ENCODE data around the gene ESF1. TPM values are rescaled to one million over a fixed set of nuclear protein-coding genes. Genes with fewer than 3 reads are reported as not detected.

Gene ESF1
- total RNA-seq, 2 experiments from 2014 or later, result 10.1 to 13.5 TPM

DNA sequence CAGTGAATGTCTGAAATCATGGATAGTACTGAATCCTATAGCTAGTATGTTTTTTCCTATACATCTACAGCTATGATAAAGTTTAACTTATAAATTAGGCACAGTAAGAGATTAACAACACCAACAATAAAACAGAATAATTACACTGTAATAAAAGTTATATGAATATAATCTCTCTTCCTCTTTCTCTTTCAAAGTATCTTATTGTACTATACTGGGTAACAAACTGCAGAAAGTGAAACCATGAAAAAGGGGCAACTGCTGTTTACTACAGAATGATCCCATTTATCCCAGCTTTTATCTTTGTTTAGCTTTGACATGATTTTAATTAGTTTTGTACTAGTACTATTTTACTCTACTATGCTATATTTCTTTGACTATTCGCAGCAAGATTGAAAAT lies 25.8 kb downstream of the ESF1 start:
- Histone ChIP-seq H3K9me3 (ENCODE audit: low read length) (no peaks in the 10 kb centered on the region), H2AFZ (ENCODE audit: low read length) (no peak overlapping the region), H3K4me2 (ENCODE audit: low read length) (no peak overlapping the region), H3K9me2 (ENCODE audit: insufficient read depth, low read length) (no peaks in the 10 kb centered on the region), H3K4me3 (ENCODE audit: low read depth, low read length, poor library complexity, severe bottlenecking) (no peak overlapping the region), H3K79me2 (ENCODE audit: insufficient read depth, low read depth, low read length) (no peaks in the 10 kb centered on the region), H3K27ac (ENCODE audit: low read depth, low read length, poor library complexity, severe bottlenecking) (no peak overlapping the region), H3K36me3 (ENCODE audit: insufficient read depth, low read length) (peaks cover 79% of the 10 kb centered on the region), H4K20me1 (ENCODE audit: insufficient read depth, low read length) (no peaks in the 10 kb centered on the region), H3K4me1 (ENCODE audit: insufficient read depth, low read length, poor library complexity, severe bottlenecking) (no peaks in the 10 kb centered on the region)
- POLR2A ChIA-PET, result interaction anchor here (0.6 to 0.9 kb wide), 2 partner anchors 31 to 34 kb away, joined by 3 read pairs; no protein-coding TSS in a partner anchor
- CTCF ChIA-PET (ENCODE audit: unreplicated experiment), result no interaction called here
- no peak for DNase-seq (ENCODE audit: low spot score)
- BruUV-seq (replicated peaks), result no TSS peak
- intact Hi-C loops (cut with micrococcal nuclease; ENCODE audit: unreplicated experiment), result no loop called here
- no peak for TF ChIP-seq EZH2phosphoT487 (IDR thresholded peaks at IDR 0.05; ENCODE audit: borderline replicate concordance, low read depth, low read length)
- TF ChIP-seq, protein P1, sequence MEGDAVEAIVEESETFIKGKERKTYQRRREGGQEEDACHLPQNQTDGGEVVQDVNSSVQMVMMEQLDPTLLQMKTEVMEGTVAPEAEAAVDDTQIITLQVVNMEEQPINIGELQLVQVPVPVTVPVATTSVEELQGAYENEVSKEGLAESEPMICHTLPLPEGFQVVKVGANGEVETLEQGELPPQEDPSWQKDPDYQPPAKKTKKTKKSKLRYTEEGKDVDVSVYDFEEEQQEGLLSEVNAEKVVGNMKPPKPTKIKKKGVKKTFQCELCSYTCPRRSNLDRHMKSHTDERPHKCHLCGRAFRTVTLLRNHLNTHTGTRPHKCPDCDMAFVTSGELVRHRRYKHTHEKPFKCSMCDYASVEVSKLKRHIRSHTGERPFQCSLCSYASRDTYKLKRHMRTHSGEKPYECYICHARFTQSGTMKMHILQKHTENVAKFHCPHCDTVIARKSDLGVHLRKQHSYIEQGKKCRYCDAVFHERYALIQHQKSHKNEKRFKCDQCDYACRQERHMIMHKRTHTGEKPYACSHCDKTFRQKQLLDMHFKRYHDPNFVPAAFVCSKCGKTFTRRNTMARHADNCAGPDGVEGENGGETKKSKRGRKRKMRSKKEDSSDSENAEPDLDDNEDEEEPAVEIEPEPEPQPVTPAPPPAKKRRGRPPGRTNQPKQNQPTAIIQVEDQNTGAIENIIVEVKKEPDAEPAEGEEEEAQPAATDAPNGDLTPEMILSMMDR (conservative IDR thresholded peaks at IDR 0.05; ENCODE audit: low read length), result no peak

DNA sequence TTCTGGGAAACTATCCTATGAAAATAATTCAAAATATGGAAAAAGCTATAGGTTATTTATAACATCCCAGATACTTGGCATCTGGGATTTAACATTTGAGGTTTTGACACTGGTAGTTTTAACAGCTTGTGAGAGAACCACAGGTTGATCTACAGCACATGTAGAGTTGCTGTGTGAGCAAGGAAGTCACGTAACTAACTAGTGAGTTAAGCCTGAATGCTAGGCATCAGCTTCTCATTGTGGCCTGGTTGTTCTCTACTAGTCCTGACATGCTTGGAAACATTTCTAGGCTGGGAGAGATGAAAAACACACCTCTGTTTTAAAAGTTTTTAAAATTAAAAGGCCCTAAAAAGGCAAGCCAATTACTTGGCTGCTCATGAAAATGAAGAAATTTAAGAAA lies 28.2 kb downstream of the ESF1 start:
- H3K4me1 ChIP-seq (ENCODE audit: insufficient read depth, low read length, poor library complexity, severe bottlenecking), result no peaks in the 10 kb centered on the region
- intact Hi-C loops (cut with micrococcal nuclease; ENCODE audit: unreplicated experiment), result no loop called here
- no peaks in the 10 kb centered on the region for H4K20me1 ChIP-seq (ENCODE audit: insufficient read depth, low read length)
- no peak overlapping the region for H2AFZ ChIP-seq (ENCODE audit: low read length)
- no peak overlapping the region for H3K4me2 ChIP-seq (ENCODE audit: low read length)
- H3K4me3 ChIP-seq (ENCODE audit: low read depth, low read length, poor library complexity, severe bottlenecking), result no peak overlapping the region
- ChIA-PET CTCF (ENCODE audit: unreplicated experiment) (no interaction called here), POLR2A (interaction anchor here (0.5 to 1.6 kb wide), 5 partner anchors 15 to 631 kb away, joined by 3 to 4 read pairs (median 3); no protein-coding TSS in a partner anchor)
- H3K9me3 ChIP-seq (ENCODE audit: low read length), result no peaks in the 10 kb centered on the region
- no TSS peak for BruUV-seq (replicated peaks)
- no peak for TF ChIP-seq EZH2phosphoT487 (IDR thresholded peaks at IDR 0.05; ENCODE audit: borderline replicate concordance, low read depth, low read length)
- TF ChIP-seq, protein P1 (conservative IDR thresholded peaks at IDR 0.05; ENCODE audit: low read length), result no peak
- H3K27ac ChIP-seq (ENCODE audit: low read depth, low read length, poor library complexity, severe bottlenecking), result no peak overlapping the region
- DNase-seq (ENCODE audit: low spot score), result no peak
- H3K36me3 ChIP-seq (ENCODE audit: insufficient read depth, low read length), result peaks cover 65% of the 10 kb centered on the region
- no peaks in the 10 kb centered on the region for H3K79me2 ChIP-seq (ENCODE audit: insufficient read depth, low read depth, low read length)
- no peaks in the 10 kb centered on the region for H3K9me2 ChIP-seq (ENCODE audit: insufficient read depth, low read length)

DNA sequence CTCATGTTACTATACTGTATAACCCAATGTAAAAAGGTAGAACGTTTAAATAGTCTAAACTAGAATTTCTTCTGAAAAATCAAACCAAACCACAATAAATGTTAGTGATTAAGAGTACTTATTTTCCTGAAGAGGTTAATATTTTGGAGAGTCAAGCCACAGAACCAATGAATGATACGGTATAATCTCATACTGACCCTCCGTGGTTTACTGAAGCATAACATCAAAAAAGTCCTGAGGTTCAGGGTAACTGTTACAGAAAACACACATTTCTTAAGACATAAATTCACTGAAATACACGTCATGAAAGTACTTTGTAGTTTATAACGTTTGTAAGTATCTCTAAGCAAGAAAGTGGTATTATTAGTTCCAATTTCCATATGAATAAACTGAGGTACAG lies 28.9 kb downstream of the ESF1 start:
- CTCF ChIA-PET (ENCODE audit: unreplicated experiment), result no interaction called here
- no peak for DNase-seq (ENCODE audit: low spot score)
- no TSS peak for BruUV-seq (replicated peaks)
- Histone ChIP-seq H2AFZ (ENCODE audit: low read length) (no peak overlapping the region), H3K36me3 (ENCODE audit: insufficient read depth, low read length) (peaks cover 69% of the 10 kb centered on the region), H3K4me2 (ENCODE audit: low read length) (no peak overlapping the region), H3K4me3 (ENCODE audit: low read depth, low read length, poor library complexity, severe bottlenecking) (no peak overlapping the region), H3K9me3 (ENCODE audit: low read length) (no peaks in the 10 kb centered on the region), H3K9me2 (ENCODE audit: insufficient read depth, low read length) (no peaks in the 10 kb centered on the region), H4K20me1 (ENCODE audit: insufficient read depth, low read length) (no peaks in the 10 kb centered on the region), H3K4me1 (ENCODE audit: insufficient read depth, low read length, poor library complexity, severe bottlenecking) (no peaks in the 10 kb centered on the region), H3K27ac (ENCODE audit: low read depth, low read length, poor library complexity, severe bottlenecking) (no peak overlapping the region), H3K79me2 (ENCODE audit: insufficient read depth, low read depth, low read length) (no peaks in the 10 kb centered on the region)
- intact Hi-C loops (cut with micrococcal nuclease; ENCODE audit: unreplicated experiment), result no loop called here
- TF ChIP-seq, protein P1 (conservative IDR thresholded peaks at IDR 0.05; ENCODE audit: low read length), result no peak
- TF ChIP-seq EZH2phosphoT487 (IDR thresholded peaks at IDR 0.05; ENCODE audit: borderline replicate concordance, low read depth, low read length), result no peak
- POLR2A ChIA-PET, result interaction anchor here (0.5 to 1.6 kb wide), 2 partner anchors 17 to 29 kb away, joined by 3 to 4 read pairs; no protein-coding TSS in a partner anchor
